Muscle layer of colon (tissue), 2 donors: Measurements from ENCODE around the gene CNTFR.

Source experiments
- H3K27ac ChIP-seq: one replicate; pipeline ENCODE4 v1.7.0; 2013; ENCODE audit warnings: low read depth, mild to moderate bottlenecking, low read length, moderate library complexity
- H3K27me3 ChIP-seq, 2 donors: one replicate each; pipeline ENCODE4 v1.7.0; 2013; ENCODE audit warnings: low read length in 2 of 2, mild to moderate bottlenecking in 2 of 2; ENCODE audit not compliant: insufficient read depth in 2 of 2, control insufficient read depth in 1 of 2
- H3K36me3 ChIP-seq: one replicate; pipeline ENCODE4 v1.7.0; 2013; ENCODE audit warnings: mild to moderate bottlenecking, low read length; ENCODE audit not compliant: insufficient read depth
- H3K4me1 ChIP-seq: one replicate; pipeline ENCODE4 v1.7.0; 2013; ENCODE audit warnings: mild to moderate bottlenecking, low read length; ENCODE audit not compliant: insufficient read depth
- H3K4me3 ChIP-seq, 2 donors: one replicate each; pipeline ENCODE4 v1.7.0; 2013; ENCODE audit warnings: low read length in 2 of 2, low read depth in 1 of 2, mild to moderate bottlenecking in 1 of 2, moderate library complexity in 1 of 2
- H3K9ac ChIP-seq: one replicate; pipeline ENCODE4 v1.7.0; 2013; ENCODE audit warnings: low read length
- H3K9me3 ChIP-seq: one replicate; pipeline ENCODE4 v1.7.0; 2013; ENCODE audit warnings: mild to moderate bottlenecking, low read length
- donor health status: abdominal sarcoma.
- donor health status: Adenocarcinoma of cecum.

Gene CNTFR

DNA sequence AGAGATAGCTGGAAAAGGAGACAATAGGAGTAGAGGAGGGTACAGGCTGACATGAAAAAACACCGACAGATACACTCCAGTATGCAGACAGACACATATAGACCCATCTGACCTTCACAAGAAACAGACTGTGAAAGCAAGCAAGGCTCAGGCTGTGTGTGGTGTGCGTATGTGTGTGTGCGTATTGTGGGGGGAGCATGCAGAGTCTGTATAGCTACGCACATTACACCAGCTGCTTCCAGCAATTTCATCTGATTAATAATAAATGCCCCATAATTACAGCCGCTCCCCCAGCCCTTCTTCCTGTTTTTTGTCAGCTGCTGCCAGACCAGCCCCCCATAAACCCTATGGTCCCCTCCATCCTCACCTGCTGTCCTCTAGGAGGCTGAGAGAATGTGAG lies 6.7 kb downstream of the CNTFR start:
- no peaks in the 10 kb centered on the region for H3K36me3 ChIP-seq
- no peak overlapping the region for H3K9ac ChIP-seq
- H3K9me3 ChIP-seq: no peaks in the 10 kb centered on the region
- H3K27me3 ChIP-seq: peaks cover 26 to 73% of the 10 kb centered on the region in 2 donors
- H3K27ac ChIP-seq: no peak overlapping the region
- H3K4me1 ChIP-seq: peaks cover 4% of the 10 kb centered on the region
- H3K4me3 ChIP-seq: no peak overlapping the region

DNA sequence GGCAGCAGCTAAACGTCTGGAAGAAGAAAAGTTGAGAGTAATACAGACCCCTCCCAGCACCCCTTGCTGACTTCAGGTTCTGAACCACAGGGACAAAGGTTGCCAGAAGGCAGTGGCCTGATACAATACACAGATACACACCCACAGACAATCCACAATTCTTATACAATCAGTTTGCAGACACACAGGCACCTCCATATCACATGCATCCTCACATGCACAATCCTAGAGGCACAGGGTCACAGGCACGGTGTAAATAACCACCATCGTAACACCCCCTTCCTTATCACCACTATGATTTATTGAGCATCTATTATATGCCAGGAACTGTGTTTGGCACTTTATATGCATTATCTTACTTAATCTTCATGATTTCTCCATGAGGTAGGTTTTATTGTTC lies 8.2 kb downstream of the CNTFR start:
- peaks cover 28 to 68% of the 10 kb centered on the region in 2 donors for H3K27me3 ChIP-seq
- no peaks in the 10 kb centered on the region for H3K36me3 ChIP-seq
- H3K4me3 ChIP-seq: no peak overlapping the region
- H3K9ac ChIP-seq: no peak overlapping the region
- H3K9me3 ChIP-seq: no peaks in the 10 kb centered on the region
- H3K4me1 ChIP-seq: peaks cover 4% of the 10 kb centered on the region
- no peak overlapping the region for H3K27ac ChIP-seq

DNA sequence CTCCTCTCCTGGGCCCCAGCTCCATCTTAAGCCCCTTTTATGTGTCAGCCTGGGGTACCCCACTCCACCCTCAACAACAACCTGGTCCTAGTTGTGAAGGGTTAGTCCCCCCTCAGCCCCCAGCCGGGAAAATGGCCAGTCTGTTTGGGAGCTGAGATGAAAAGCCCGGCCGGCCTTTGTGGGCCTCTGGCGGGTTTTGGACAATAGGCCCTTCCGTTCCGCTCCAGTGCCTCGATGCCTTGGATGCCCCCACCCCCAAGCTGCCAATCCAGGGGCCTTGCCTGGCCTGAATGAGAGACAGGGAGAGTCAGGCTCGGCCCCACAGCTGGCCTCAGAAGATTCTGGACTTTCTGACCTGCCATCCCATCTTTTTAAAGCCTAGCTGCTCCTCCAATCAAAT lies 9.2 kb downstream of the CNTFR start:
- H3K9ac ChIP-seq: no peak overlapping the region
- H3K36me3 ChIP-seq: no peaks in the 10 kb centered on the region
- peaks cover 28 to 58% of the 10 kb centered on the region in 2 donors for H3K27me3 ChIP-seq
- H3K9me3 ChIP-seq: no peaks in the 10 kb centered on the region
- peaks cover 4% of the 10 kb centered on the region for H3K4me1 ChIP-seq
- no peak overlapping the region for H3K4me3 ChIP-seq
- H3K27ac ChIP-seq: no peak overlapping the region

DNA sequence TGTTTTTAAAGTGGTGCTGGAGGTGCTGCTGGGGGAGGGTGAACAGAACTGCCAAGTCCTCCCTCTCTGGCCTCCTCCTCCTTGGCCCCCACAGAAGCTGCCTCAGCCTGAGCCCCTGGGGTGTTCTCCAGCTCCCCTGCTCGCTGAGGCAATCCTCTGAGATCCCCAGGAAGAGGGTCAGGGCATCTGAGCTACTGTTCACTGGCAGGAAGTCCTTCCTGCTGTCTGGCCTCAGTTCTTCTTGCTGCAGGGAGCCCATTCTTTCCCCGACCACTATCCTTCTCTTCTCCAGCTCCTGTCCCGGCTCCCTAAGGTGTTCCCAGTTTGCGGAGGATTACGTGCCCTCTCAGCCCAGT lies 9.7 kb downstream of the CNTFR start:
- H3K9me3 ChIP-seq: no peaks in the 10 kb centered on the region
- no peak overlapping the region for H3K4me3 ChIP-seq
- H3K36me3 ChIP-seq: no peaks in the 10 kb centered on the region
- peaks cover 4% of the 10 kb centered on the region for H3K4me1 ChIP-seq
- no peak overlapping the region for H3K9ac ChIP-seq
- H3K27me3 ChIP-seq: peaks cover 25 to 53% of the 10 kb centered on the region in 2 donors
- H3K27ac ChIP-seq: no peak overlapping the region

DNA sequence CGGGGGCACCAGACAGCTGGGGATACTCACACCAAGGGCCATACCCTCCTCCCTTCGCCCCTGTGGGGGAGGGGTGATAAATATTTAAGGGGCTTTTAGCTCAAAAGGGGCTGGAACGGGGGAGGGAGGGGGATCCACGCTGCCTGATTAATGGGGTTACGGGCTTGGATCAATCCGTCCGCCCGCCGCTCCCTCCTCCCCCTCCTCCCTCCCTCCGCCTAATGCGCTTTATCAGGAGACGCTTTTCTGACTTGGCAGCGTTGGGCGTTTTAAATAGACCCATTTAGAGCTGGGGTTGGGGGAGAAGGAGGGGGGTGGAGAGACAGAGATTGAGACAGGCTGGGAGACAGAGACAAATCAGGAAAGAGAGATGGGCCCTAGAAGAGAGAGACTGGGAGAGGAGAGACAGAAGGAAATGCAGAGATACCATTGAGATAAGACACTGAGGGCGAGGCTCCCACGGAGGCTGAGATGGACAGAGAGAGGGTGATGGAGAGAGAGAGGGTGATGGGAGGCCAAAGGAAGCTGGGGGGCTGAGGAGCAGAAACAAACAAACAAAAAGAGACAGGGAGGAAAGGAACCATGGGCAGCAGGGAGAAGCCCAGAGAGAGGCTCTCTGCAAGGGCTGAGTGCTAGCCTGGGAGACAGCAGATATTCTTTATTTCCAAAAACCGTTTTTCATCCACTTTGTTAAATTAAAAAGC lies 10.3 kb downstream of the CNTFR start:
- Histone ChIP-seq H3K4me1 (peaks cover 4% of the 10 kb centered on the region), H3K27ac (no peak overlapping the region), H3K4me3 (no peak overlapping the region), H3K9me3 (no peaks in the 10 kb centered on the region), H3K36me3 (no peaks in the 10 kb centered on the region), H3K9ac (no peak overlapping the region), H3K27me3 (peaks cover 20 to 47% of the 10 kb centered on the region in 2 donors)

DNA sequence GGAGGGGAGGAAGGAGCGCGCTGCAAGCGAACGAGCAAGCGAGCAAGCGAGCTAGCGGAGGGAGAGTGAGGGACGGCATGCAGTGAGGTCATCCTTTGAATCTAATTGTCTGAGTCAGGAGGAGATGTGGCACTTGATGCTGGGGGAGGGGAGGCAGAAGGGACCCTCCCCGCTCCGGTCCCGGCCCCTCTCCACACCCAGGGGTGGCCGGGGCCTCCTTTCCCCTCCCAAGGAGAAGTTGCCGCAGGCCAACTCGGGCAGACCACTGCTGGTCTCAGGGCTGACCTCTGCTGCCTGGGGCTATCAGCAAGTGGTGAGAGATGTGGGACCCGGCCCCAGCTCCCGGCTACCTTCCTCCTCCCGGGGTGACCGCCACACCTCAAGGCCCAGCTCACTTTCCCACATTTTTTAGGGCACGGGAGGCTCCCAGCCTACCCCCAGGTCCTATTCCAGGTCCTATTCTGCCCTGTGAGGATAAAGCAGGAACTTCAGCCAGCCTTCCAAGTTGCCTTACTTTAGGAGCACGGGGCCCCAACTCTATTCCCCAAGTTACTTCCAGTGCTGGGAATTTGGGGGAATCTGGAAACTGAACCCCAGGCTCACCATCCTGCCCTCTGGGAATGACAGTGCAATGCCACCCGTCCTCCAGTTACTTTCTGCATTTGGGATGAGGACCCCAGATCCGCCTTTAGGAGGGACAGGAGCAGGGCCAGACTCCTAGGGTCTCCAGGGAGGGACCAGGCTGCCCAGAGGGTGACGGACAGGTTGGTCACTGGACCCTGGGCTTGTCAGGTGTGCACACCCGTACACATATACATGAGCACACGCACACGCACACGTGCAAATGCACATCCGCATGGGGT lies 11.1 kb downstream of the CNTFR start:
- Histone ChIP-seq H3K9me3 (no peaks in the 10 kb centered on the region), H3K36me3 (no peaks in the 10 kb centered on the region), H3K9ac (no peak overlapping the region), H3K4me1 (peaks cover 4% of the 10 kb centered on the region), H3K4me3 (no peak overlapping the region), H3K27ac (no peak overlapping the region), H3K27me3 (peaks cover 19 to 40% of the 10 kb centered on the region in 2 donors)

DNA sequence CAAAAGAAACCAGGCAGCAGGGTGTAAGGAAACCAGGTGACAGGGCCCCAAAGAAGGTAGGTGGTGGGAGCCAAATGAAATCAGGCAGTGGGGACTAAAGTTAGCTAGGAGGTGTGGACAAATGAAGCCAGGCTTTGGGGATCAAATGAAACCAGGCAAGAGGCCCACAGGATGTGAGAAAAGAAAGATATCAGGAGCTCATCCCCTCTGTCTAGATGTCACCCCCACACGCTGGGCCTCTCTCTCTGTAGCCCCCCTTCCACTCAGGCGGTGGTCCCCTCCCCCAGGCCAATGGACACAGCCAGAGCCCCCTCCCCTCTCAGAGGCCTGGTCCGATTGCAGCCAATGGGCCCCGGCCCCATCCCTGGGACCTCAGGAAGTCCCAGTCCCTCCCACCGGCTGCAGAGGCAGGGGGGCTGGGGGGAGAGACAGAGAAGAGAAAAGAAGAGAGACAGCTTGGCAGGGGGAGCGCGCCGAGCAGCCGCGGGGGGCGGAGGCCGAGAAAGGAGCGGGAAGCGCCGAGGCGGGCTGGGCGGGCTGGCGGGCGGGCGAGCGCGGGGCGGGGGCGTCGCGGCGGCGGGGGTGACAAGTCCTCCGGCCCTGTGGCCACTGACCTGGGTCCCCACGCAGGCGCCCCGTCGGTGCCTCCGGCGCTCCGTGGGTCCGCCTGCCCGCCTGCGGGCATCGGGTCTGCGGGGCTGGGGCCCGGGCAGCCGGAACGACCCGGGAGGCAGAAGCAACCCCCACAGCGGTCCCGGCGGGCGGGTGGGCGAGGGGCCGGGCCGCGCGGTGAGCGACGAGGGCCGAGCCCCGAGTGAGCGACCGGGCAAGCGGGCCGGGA lies 11.9 kb downstream of the CNTFR start:
- H3K4me1 ChIP-seq: peaks cover 4% of the 10 kb centered on the region
- H3K4me3 ChIP-seq: no peak overlapping the region
- H3K9me3 ChIP-seq: no peaks in the 10 kb centered on the region
- no peaks in the 10 kb centered on the region for H3K36me3 ChIP-seq
- H3K27ac ChIP-seq: no peak overlapping the region
- H3K9ac ChIP-seq: no peak overlapping the region
- H3K27me3 ChIP-seq: peaks cover 19 to 37% of the 10 kb centered on the region in 2 donors

DNA sequence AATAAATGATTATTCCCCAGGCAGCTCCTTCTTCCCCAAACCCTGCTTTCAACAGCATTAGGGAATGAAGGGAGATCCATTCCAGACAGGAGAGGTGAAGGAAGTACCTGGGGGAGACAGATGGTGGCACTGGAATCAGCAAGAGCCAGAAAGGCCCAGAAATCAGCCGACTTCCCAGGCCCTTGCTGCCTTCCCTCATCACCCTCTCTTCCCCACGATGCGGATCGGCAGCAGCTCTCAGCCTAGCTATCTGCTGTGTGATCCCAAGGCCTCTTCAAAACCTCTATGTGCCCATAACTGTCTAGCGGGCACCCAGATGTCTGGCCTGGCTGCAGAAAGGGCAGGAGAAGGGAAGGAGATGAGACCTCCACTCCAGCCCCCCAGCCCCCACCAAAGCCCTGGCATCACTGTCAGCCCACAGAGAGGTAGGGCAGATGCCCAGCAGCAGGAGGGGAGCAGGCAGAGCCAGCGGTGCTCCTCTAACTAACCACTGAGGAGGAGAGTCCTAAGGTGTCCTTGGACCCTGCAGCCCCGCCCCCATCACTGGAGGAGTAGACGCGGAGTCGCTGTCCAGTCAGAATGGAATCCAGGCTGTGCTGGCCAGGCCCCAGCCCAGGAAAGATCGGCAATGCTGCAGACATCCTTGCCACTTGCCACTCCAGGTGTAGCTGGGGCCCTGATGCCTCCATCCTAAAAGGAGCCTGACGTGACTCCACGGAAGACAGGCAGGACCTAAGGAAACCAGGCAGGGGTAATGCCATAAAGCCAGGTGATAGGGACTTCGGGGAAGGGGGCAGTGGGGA lies 12.7 kb downstream of the CNTFR start:
- no peak overlapping the region for H3K27ac ChIP-seq
- no peak overlapping the region for H3K4me3 ChIP-seq
- H3K9me3 ChIP-seq: no peaks in the 10 kb centered on the region
- no peaks in the 10 kb centered on the region for H3K36me3 ChIP-seq
- H3K27me3 ChIP-seq: peaks cover 19 to 41% of the 10 kb centered on the region in 2 donors
- H3K9ac ChIP-seq: no peak overlapping the region
- peaks cover 4% of the 10 kb centered on the region for H3K4me1 ChIP-seq

DNA sequence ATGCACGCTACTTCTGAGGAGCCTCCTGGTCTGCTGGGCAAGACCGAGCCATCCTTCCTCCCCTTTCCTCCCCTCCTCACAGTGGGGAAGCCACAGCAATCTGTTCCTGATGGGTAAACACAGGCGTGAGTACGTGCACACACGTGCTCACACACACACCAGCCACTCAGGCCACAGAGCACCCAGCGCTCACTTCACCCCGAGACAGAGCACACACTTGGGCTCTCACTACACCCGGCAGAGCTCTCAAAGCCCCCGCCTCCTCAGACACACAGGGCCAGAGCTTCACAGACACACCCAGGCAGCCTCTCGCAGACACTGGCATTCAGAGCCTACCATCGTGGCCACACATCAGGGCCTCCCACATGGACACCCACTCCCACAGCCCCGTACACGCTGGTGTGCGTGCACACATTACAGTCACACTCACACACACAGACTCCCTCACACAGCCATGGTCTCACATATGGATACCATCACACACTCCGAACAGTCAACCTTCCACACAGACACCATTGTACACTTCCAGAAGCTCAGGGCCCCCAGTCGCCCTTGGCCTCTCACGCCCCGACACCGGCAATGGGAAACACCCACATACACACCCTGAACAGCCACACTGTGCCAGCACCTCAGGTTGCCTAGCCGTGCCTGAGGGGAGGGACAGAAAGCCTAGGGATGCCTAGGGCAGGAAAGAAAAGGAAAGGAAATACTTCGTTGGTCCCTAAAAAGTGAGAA lies 13.5 kb downstream of the CNTFR start:
- no peaks in the 10 kb centered on the region for H3K9me3 ChIP-seq
- no peak overlapping the region for H3K27ac ChIP-seq
- H3K36me3 ChIP-seq: no peaks in the 10 kb centered on the region
- H3K4me3 ChIP-seq: no peak overlapping the region
- H3K4me1 ChIP-seq: peaks cover 4% of the 10 kb centered on the region
- H3K27me3 ChIP-seq: peaks cover 19 to 41% of the 10 kb centered on the region in 2 donors
- H3K9ac ChIP-seq: no peak overlapping the region

DNA sequence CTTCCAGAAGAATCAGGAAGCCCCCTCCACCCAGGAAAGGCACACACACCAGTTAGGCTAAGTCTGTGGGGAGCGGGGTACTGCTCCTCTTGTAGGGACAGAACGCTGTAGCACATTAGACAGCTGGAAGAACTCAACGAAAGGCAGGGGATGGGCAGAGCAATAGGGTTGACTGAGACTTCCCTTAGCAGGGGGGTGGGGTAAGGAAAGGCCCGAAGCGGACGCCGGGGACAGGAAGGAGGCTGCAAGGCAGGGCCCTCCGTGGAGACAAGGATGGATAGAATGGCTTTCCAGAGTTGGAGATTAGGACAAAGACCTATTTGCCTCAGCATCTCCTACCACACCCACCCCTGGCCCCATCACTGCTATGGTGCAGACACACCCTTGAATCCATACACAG lies 14.3 kb downstream of the CNTFR start:
- H3K4me3 ChIP-seq: no peak overlapping the region
- H3K4me1 ChIP-seq: peaks cover 4% of the 10 kb centered on the region
- H3K27me3 ChIP-seq: peaks cover 19 to 34% of the 10 kb centered on the region in 2 donors
- no peaks in the 10 kb centered on the region for H3K9me3 ChIP-seq
- H3K36me3 ChIP-seq: no peaks in the 10 kb centered on the region
- H3K9ac ChIP-seq: no peak overlapping the region
- no peak overlapping the region for H3K27ac ChIP-seq
